HG03045 (cell line): ENCODE data around the gene ACADM.
"Not testable (repeated sequence)": the region's sequence is repeated elsewhere in the genome, so short reads cannot be mapped to it uniquely, and the experiment has no call there.

Experiments
- ATAC-seq: cut with Tn5 transposase; IDR thresholded peaks from one replicate; pipeline ENCODE4 v1.9.1; 2021; ENCODE audit warnings: mild to moderate bottlenecking, moderate library complexity; ENCODE audit not compliant: unreplicated experiment

The ACADM gene

DNA sequence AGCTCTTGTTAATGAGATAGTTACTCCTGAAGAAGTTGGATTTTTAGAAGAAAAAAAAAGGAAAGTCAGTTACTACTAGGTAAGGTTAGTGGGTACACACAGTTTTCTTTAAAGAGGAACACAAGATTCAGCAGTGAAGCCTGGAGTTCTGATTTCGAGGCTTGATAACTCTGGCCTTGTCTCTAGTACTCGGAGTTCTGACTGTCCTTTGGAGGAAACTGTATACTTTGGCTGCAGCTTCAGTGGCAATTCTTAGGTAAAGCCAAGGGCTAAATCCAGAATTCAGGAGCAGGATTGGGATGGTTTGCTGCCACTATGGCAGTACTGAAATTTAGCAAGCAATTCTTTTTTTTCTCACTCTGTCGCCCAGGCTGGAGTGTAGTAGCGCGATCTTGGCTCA is 9.2 kb downstream of the ACADM start:
- no peak for ATAC-seq

DNA sequence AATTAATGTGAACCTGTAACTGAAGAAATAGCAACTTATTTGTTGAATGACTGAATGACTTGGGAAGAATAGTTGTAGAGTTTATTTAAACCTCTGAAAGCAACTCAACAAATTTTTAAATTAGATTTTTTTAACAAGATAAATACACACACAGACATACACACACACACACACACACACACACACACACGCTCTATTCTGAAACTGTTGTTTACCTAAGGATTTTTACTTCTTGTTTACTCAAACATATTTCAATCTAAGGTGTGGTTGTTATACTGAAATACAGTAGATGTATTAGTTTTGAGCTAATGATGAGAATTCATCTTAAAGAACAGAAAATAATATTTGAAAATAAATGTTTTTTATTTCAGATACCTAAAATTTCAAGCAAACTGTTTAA is 11.5 kb downstream of the ACADM start:
- no peak for ATAC-seq

DNA sequence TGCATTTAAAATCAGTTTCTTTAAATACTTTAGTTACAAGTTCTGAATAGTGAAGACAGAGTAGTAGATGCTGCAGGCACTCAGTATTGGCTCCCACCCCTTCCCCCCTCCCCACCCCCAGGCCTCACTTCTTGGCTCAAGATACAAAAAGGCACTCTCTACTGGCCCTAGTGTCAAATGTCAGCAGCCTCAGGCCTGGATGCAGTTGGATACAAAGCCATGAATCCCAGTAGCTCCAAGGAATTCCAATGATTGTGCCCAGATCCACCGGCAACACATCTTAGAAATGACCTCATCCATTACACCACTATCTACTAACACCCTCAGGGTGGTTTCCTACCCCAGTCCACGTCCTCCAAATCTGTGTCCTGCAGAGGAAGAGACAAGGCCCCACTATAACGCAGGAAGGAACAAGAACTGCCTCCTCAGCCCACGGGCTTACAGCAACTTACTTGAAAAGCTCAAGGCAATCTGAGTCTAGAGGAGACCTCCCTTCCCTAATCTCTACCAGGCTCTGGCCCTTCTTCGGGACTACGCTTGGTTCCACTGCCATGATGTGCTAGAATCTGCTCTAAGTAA is 17.6 kb downstream of the ACADM start:
- ATAC-seq, result no peak

DNA sequence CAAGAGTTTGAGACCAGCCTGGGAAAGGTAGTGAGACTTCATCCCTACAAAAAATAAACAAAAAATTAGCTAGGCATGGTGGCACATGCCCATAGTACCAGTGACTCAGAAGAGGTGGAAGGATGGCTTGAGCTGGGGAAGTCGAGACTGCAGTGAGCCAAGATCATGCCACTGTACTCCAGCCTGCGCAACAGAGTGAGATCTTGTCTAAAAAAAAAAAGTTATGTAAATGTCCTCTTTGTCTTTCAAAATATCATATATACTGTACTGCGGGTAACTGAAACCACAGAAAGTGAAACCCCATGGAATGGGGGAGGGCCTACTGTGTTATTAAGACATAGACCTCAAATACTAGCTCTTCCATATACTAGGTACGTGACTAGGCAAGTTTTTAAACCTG is 20.8 kb downstream of the ACADM start:
- peak; percentile 78 for ATAC-seq

DNA sequence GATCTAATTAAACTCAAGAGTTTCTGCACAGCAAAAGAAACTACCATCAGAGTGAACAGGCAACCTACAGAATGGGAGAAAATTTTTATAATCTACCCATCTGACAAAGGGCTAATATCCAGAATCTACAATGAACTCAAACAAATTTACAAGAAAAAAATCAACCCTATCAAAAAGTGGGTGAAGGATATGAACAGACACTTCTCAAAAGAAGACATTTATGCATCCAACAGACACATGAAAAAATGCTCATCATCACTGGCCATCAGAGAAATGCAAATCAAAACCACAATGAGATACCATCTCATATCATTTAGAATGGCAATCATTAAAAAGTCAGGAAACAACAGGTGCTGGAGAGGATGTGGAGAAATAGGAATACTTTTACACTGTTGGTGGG is 32.7 kb downstream of the ACADM start:
- not testable (repeated sequence) for ATAC-seq

DNA sequence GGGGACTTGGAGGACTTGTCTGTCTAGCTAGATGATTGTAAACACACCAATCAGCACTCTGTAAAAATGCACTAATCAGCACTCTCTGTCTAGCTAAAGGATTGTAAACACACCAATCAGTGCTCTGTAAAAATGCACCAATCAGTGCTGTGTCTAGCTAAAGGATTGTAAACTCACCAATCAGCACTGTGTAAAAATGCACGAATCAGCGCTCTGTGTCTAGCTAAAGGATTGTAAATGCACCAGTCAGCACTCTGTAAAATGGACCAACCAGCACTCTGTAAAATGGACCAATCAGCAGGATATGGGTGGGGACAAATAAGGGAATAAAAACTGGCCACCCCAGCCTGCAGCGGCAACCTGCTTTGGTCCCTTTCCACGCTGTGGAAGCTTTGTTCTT is 34.0 kb downstream of the ACADM start:
- not testable (repeated sequence) for ATAC-seq

DNA sequence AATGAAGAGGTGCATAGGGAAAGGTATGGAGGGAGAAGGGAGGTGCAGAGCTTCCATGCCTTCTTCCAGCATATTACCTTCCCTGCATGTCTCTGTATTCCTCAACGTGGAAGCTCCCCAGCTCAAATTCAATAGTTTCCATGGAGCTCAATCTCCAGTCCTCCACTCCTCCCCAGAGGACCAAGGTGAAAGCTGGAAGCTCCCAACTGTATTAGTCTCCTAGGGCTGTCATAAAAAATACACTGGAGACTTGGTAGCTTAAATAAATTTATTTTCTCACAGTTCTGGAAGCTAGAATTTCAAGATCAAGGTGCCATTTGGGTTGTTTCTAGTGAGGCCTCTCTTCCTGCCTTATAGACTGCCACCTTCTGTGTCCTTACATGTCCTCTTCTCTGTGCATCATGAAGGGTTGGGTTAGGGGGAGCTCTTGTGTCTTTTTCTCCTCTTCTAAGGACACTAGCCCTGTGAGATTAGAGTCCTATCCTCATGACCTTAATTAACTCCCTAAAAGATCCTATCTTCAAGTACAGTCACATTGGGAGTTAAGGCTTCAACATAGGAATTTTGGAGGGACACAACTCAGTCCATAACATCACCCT is 39.6 kb downstream of the ACADM start:
- no peak for ATAC-seq

DNA sequence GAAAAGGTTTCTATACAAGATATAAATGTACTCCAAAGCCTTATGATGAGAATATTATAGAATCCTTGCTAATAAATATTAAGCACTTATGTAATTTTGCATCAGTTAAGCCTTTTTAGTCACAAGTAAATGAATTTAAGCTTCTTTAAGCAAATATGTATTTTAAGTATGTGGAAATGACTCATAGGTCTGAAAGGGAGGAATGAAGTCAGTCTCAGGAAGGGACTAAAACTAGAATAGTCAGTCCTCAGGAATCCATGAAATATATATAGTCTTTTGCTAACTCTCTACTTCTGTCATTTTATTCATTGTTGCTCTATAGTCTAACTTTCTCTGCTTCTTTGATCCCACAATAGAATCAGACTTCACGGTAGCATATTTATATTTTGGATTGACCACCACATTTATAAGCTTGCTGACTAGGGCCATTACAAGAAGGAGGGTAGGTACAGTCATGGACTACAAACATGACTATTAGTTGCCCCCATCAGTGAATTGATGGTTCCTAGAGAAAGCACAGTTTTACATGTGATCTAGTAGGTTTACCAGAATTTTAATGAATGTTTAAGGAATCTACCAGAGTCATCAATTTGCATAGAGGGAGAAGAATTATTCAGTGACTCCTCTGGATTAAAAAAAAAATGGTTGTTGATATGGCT is 41.3 kb downstream of the ACADM start:
- no peak for ATAC-seq

DNA sequence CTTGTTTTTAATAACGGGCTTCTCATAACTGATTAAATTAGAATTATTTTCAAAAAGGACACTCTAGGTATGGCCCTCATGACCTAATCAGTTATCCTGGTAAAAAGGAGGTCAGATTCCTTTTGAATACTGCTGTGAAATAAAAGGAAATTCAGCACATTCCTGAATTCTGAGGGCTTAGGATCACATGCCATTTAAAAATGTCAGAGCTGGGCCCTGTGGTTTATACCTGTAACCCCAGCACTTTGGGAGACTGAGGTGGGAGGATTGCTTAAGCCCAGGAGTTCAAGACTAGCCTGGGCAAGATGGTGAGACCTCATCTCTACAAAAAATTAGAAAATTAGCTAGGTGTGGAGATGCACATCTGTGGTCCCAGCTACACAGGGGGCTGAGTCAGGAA is 43.5 kb downstream of the ACADM start:
- ATAC-seq, result no peak

DNA sequence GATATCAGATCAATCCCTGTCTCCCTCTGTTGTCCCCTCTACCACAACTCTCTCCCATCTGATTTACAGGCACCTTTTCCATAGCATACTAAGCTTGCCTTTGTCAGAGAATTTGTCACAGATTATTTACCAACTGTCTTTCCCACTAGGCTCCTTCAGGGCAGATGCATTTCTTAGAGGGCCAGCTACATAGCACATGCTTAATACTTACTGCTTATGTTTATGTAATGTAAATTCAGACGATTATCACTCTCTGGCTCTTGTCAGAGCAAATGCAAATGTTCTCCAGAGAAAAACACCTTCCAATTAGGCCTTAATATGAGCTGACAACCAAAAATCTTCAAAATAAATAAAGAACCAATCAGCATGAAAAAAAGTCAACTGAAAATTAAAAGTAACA is 46.3 kb downstream of the ACADM start:
- no peak for ATAC-seq

DNA sequence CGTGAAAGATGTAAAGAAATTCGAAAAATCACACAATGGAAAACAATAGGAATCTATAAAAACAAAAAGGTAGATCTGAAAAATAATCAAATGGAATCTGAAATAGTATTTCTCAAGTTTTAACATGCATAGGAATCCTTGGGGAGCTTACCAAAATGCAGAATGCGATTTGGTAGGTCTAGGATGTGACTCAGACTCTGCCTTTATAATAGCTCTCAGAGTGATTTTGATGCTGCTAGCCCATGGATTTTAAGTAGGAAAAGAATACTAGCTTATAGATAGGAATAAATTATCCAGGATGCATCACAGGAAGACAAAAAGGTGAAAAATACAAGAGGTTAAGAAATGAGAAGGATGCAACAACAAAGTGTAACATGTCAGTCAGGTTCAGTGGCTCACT is 47.5 kb downstream of the ACADM start:
- no peak for ATAC-seq

DNA sequence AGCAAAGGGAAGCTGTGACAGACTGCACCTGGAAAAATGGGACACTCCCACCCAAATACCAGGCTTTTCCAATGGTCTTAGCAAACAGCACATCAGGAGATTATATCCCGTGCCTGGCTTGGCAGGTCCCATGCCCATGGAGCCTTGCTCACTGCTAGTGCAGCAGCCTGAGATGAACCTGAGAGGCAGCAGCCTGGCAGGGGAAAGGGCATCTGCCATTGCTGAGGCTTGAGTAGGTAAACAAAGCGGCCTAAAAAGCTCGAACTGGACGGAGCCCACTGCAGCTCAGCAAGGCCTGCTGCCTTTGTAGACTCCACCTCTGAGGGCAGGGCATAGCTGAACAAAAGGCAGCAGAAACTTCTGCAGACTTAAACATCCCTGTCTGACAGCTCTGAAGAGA is 53.3 kb downstream of the ACADM start:
- not testable (repeated sequence) for ATAC-seq

DNA sequence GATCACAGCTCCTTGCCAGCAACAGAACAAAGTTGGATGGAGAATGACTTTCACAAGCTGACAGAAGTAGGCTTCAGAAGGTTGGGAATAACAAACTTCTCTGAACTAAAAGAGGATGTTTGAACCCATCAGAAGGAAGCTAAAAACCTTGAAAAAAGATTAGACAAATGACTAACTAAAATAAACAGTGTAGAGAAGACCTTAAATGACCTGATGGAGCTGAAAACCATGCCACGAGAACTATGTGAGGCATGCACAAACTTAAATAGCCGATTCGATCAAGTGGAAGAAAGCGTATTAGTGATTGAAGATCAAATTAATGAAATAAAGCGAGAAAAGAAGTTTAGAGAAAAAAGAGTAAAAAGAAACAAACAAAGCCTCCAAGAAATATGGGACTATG is 54.2 kb downstream of the ACADM start:
- ATAC-seq, result not testable (repeated sequence)

DNA sequence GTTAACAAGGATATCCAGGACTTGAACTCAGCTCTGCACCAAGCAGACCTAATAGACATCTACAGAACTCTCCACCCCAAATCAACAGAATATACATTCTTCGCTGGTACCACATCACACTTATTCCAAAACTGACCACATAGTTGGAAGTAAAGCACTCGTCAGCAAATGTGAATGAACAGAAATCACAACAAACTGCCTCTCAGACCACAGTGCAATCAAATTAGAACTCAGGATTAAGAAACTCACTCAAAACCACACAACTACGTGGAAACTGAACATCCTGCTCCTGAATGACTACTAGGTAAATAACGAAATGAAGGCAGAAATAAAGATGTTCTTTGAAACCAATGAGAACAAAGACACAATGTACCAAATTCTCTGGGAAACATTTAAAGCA is 55.7 kb downstream of the ACADM start:
- not testable (repeated sequence) for ATAC-seq

DNA sequence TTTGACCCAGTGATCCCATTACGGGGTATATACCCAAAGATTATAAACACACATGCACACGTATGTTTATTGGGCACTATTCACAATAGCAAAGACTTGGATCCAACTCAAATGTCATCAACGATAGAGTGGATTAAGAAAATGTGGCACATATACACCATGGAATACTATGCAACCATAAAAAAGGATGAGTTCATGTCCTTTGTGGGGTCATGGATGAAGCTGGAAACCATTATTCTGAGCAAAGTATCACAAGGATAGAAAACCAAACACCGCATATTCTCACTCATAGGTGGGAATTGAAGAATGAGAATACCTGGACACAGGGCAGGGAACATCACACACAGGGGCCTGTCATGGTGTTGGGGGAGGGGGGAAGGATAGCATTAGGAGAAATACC is 59.4 kb downstream of the ACADM start:
- ATAC-seq, result not testable (repeated sequence)

DNA sequence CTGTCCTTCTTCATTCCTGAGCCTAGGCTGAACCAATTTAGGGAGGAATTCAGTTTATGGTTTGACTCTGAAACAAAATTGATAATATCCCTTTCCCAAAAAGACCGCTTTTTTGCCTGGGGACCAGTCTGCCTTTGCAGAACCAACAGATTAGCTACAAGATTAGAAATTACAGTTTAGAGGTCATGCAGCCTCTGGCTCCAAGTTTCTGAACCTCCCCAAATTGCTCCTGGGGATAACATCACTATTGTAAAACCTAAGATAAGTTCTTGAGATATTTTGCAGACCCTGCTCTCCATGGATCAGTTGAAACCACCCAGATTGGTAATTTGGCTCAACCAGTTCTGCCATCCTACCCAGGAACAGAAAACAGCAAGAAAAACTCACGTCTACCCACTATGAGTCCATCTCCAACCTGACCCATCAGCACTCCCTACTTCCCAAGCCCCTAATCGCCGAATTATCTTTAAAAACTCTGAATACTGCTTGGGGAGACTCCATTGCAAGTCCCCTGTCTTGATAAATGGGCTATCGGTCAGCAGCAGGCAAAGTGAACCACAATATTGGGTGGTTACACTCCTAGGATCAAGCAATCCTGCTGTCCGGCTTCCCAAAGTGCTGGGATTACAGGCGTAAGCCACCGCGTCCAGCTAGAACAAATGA is 60.9 kb downstream of the ACADM start:
- ATAC-seq, result peak; percentile 14

DNA sequence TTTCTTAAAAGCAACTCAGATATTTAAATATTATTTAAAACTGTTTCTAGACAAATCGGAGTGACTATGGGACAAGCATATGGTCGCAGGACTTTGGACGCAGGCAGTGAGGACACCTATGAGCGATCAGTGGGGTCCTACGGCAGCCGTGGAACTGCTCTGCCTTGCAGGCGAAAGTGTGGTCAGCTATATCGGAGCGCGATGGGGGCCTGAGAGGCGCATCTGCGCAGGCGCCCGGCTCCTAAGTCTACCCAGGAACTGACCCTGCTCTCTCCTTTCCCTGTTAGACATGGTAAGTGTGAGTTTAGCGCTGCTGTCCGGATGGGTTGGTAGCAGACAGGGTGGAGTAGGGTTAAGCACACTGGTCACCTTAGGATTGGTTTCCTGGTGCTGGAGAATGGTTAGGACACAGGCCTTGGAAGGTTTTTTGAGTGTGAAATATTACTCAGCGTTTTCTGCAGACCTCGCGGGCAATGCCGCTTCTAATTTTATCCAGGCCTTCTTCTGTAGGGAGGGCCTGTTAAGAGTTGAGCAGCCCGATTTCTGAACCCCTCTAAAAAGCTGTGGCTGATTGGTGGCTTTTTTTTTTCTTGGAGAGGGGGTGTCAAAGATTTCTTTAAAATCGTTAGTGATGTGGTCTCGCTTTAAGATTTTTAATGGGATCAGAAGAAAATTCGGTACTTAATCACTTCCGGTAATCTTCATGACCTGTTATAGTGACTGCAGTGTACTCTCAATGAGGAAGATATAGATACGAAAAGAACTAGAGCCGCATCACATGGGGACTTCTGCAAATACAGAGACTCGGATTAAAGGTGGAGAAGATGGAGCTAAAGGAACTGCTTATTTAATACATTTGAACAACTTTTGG is 61.7 kb downstream of the ACADM start, which contains the start of gene RABGGTB:
TSS of gene RABGGTB (plus strand) at position 274 of the 871 bp plus-strand sequence. CDS start at position 290, 16 bp downstream.
- ATAC-seq, result peak; percentile 76

DNA sequence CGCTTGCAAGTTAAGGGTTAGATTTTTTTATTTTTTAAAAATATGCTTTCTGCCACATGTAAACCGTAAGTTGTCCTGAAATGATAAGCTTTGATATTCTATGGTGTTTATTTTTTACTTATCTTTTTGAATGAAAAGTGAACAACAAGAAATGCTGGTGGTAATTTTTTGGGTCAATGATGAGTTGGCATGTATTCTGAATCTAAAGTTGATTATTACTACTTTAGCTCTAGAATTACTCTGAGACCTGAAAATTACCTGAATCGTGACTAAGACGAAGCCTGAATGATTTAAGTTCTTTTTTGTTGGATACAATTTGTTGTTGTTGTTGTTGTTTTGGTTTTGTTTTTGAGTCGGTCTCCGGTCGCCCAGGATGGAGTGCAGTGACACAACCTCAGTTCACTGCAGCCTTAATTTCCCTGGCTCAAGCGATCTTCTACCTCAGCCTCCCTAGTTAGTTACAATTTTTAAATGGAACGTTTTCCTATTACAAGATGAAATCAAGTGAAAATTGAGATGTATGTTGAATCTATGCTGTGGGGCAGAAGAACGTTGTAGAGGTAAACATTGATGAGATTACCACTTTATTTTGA is 62.5 kb downstream of the ACADM start:
- no peak for ATAC-seq

DNA sequence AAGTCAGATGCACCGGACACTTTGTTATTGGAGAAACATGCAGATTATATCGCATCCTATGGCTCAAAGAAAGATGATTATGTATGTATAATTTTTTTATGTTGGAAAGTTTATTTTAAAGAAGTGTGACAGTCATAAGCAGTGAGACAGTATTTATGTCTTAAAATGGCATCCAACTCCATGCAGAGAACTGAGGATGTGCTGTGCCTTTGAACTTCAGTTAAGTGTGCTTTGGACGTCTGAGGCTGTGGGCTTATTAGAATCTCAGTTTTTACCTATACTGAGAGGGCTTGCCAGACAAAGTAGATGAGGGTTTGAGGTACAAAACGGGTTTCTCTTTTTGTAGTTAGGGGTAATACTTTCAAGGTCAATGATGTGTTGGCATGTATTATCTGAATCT is 63.0 kb downstream of the ACADM start:
- no peak for ATAC-seq

DNA sequence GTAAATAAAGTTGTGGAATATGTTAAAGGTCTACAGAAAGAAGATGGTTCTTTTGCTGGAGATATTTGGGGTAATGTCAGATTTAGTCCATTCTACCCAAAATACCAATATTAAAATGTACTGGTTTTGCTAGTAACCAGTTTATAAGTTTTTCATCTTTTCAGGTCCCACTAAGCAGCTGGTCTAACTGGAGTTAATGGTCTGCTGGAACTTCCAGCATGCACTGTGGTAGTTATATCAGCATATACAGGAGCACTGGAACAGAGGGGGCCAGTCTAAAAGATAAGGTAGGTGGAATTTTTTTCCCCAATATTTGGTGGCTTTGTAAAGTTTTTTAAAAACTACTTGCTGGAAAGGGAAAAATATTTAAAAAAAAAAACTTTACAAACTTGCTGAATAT is 65.5 kb downstream of the ACADM start:
- no peak for ATAC-seq

DNA sequence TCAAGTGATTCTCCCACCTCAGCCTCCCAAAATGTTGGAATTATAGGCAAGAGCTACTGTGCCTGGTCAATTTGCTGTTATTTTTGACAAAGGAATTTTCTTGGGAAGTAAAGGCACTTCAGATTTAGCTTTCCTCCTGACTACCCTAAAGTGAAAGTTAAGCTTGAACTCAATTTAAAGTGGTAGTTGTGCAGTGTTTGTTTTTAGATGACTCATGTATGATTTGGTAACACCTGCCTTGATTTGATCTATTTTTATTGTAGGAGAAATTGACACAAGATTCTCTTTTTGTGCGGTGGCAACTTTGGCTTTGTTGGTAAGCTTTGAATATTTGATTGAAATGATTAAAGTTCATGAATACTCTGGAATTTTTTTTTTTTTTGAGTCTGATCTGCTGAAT is 66.5 kb downstream of the ACADM start:
- ATAC-seq, result no peak
